Trophoblast cell (in vitro differentiated cells and primary cell): Measurements from ENCODE around the gene TMIGD1.
A peak's percentile ranks its signal among the peaks of the same experiment; 100 is the strongest.

Experiments
- DNase-seq, 2 donors: peaks; one replicate each; pipeline ENCODE4 v3.0.0-alpha.2; 2016
- H2AFZ ChIP-seq: 2 replicates; pipeline ENCODE4 v1.6.1; 2013; ENCODE audit warnings: low read length, moderate library complexity, mild to moderate bottlenecking; ENCODE audit not compliant: insufficient read depth, poor library complexity
- H2AK5ac ChIP-seq: 2 replicates; pipeline ENCODE4 v1.6.1; 2013; ENCODE audit warnings: mild to moderate bottlenecking, low read length
- H2BK120ac ChIP-seq: 2 replicates; pipeline ENCODE4 v1.6.1; 2013; ENCODE audit warnings: low read length, mild to moderate bottlenecking, moderate library complexity; ENCODE audit not compliant: insufficient read depth, poor library complexity
- H2BK12ac ChIP-seq: 2 replicates; pipeline ENCODE4 v1.6.1; 2013; ENCODE audit warnings: mild to moderate bottlenecking, low read length, moderate library complexity
- H2BK5ac ChIP-seq: 2 replicates; pipeline ENCODE4 v1.6.1; 2013; ENCODE audit warnings: low read length, low read depth, moderate library complexity, mild to moderate bottlenecking; ENCODE audit not compliant: poor library complexity
- H3K14ac ChIP-seq: 2 replicates; pipeline ENCODE4 v1.6.1; 2013; ENCODE audit warnings: mild to moderate bottlenecking, low read length
- H3K18ac ChIP-seq: 2 replicates; pipeline ENCODE4 v1.6.1; 2013; ENCODE audit warnings: mild to moderate bottlenecking, low read length
- H3K23ac ChIP-seq: 2 replicates; pipeline ENCODE4 v1.6.1; 2013; ENCODE audit warnings: low read length
- H3K27ac ChIP-seq: 2 replicates; pipeline ENCODE4 v1.5.1; 2013; ENCODE audit warnings: low read depth, mild to moderate bottlenecking, inconsistent platforms, low read length, moderate library complexity
- H3K27me3 ChIP-seq: 2 replicates; pipeline ENCODE4 v1.6.1; 2013; ENCODE audit warnings: inconsistent platforms, mild to moderate bottlenecking, low read length, moderate library complexity; ENCODE audit not compliant: insufficient read depth
- H3K36me3 ChIP-seq, 2 experiments: 1 replicate in 1 of 2; 2 replicates in 1 of 2; pipeline ENCODE4 v1.6.1; 2013; ENCODE audit warnings: low read length in 2 of 2, mild to moderate bottlenecking in 2 of 2, moderate library complexity in 1 of 2; ENCODE audit not compliant: insufficient read depth in 2 of 2, control insufficient read depth in 1 of 2
- H3K4ac ChIP-seq: 2 replicates; pipeline ENCODE4 v1.6.1; 2013; ENCODE audit warnings: low read depth, mild to moderate bottlenecking, low read length, moderate library complexity
- H3K4me1 ChIP-seq, 2 experiments: 1 replicate in 1 of 2; 2 replicates in 1 of 2; pipeline ENCODE4 v1.6.1; 2013; ENCODE audit warnings: low read length in 2 of 2, mild to moderate bottlenecking in 2 of 2, moderate library complexity in 1 of 2; ENCODE audit not compliant: insufficient read depth in 2 of 2, control insufficient read depth in 1 of 2
- H3K4me2 ChIP-seq: 2 replicates; pipeline ENCODE4 v1.6.1; 2013; ENCODE audit warnings: inconsistent platforms, mild to moderate bottlenecking, low read length, moderate library complexity
- H3K4me3 ChIP-seq: 2 replicates; pipeline ENCODE4 v1.5.1; 2013; ENCODE audit warnings: mild to moderate bottlenecking, low read depth, low read length, inconsistent platforms
- H3K79me1 ChIP-seq: one replicate; pipeline ENCODE4 v1.6.1; 2013; ENCODE audit warnings: low read length
- H3K79me2 ChIP-seq: 2 replicates; pipeline ENCODE4 v1.6.1; 2013; ENCODE audit warnings: low read length, mild to moderate bottlenecking; ENCODE audit not compliant: control insufficient read depth, insufficient read depth, poor library complexity
- H3K9ac ChIP-seq: 2 replicates; pipeline ENCODE4 v1.6.1; 2013; ENCODE audit warnings: mild to moderate bottlenecking, low read length
- H3K9me3 ChIP-seq: 2 replicates; pipeline ENCODE4 v1.6.1; 2013; ENCODE audit warnings: low read depth, mild to moderate bottlenecking, control low read depth, inconsistent platforms, low read length; ENCODE audit not compliant: insufficient read depth
- H4K12ac ChIP-seq: 2 replicates; pipeline ENCODE4 v1.6.1; 2013; ENCODE audit warnings: low read depth, mild to moderate bottlenecking, low read length, moderate library complexity
- H4K8ac ChIP-seq: 2 replicates; pipeline ENCODE4 v1.6.1; 2013; ENCODE audit warnings: low read depth, mild to moderate bottlenecking, low read length, moderate library complexity
- H4K91ac ChIP-seq: one replicate; pipeline ENCODE4 v1.6.1; 2013; ENCODE audit warnings: low read depth, mild to moderate bottlenecking, low read length, moderate library complexity
- whole genome bisulfite sequencing: extraction: QIAGEN DNeasy Blood & Tissue Kit; methylation state at CpG from one replicate; pipeline ENCODE4 v1.1.7; 2013; ENCODE audit warnings: missing lambda C conversion rate; ENCODE audit not compliant: insufficient read length, insufficient coverage; ENCODE audit errors: extremely low coverage; 5-methylcytosine and 5-hydroxymethylcytosine counted together

The TMIGD1 gene

DNA sequence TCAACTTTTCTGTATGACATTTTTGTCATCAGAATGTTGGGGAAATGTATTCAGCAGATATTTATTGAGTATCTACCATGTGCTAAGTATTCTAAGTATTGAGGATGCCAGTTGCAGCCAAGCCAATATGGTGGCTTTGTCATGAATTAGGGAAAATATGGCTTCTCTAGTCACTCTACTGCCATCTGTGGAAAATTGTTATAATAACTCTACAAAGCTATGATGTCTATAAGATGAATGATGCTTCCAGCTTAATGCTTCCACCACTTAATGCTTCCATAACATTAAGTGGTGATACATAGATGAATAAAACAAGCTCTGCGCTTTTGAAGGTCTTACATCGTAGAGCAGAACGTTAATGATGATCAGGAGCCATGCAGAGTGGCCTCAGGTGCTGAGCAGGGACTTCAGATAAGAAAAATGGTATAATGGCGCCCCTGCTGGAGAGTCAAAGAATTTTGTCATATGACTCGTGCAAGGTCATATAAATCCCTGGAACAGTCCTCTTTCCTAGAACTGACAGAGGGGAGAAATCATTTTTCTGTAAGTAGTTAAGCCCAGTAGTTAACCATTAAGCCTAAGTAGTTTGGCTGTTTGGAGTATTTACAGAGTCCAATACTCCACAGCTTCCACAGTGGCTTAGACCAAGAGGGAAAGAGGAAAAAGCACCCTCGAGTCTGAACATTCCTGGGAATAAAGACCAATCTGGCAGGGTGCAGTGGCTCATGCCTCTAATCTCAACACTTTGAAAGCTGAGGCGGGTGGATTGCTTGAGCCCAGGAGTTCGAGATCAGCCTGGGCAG, 2.7 kb upstream of the TMIGD1 start:
- no peak overlapping the region for H3K4me3 ChIP-seq
- H3K18ac ChIP-seq: no peak overlapping the region
- peak; percentile 52 to 79 for DNase-seq
- H2AK5ac ChIP-seq: peak overlapping the region; percentile 96
- H3K23ac ChIP-seq: no peak overlapping the region
- peaks cover 22% of the 10 kb centered on the region for H3K79me1 ChIP-seq
- peak overlapping the region; percentile 87 for H4K8ac ChIP-seq
- no peak overlapping the region for H3K9ac ChIP-seq
- peak overlapping the region; percentile 79 for H3K27ac ChIP-seq
- no peaks in the 10 kb centered on the region for H3K79me2 ChIP-seq
- H3K27me3 ChIP-seq: no peaks in the 10 kb centered on the region
- H3K4me2 ChIP-seq: no peak overlapping the region
- H3K4me1 ChIP-seq: peaks cover 16 to 19% of the 10 kb centered on the region in 2 experiments
- peak overlapping the region; percentile 93 for H2BK12ac ChIP-seq
- H3K36me3 ChIP-seq: no peaks in the 10 kb centered on the region
- WGBS: no CpG with 5 or more reads among the region's 8 CpGs
- no peak overlapping the region for H3K4ac ChIP-seq
- no peak overlapping the region for H2AFZ ChIP-seq
- H4K91ac ChIP-seq: peak overlapping the region; percentile 89
- H4K12ac ChIP-seq: peak overlapping the region; percentile 59
- no peak overlapping the region for H3K14ac ChIP-seq
- H3K9me3 ChIP-seq: no peaks in the 10 kb centered on the region
- H2BK5ac ChIP-seq: peak overlapping the region; percentile 79
- H2BK120ac ChIP-seq: peak overlapping the region; percentile 94

DNA sequence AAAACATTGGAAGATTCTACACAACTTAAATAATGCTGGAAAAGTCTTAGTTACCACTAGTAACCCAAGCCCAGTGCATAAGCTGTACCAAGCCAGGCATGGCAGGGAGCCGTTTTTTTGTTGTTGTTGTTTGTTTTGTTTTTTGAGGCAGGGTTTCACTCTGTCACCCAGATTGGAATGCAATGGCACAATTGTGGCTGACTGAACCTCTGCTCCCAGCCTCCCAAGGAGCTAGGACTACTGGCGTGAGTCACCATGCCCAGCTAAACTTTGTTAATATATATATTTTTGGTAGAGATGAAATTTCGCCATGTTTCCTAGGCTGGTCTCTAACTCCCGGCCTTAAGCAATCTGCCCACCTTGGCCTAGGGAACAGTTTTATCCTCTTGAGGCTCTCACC, 564 bp upstream of the TMIGD1 start:
- Histone ChIP-seq H3K9ac (no peak overlapping the region), H3K9me3 (no peaks in the 10 kb centered on the region), H3K14ac (no peak overlapping the region), H2BK12ac (peak overlapping the region; percentile 17), H3K4ac (no peak overlapping the region), H3K4me1 (peaks cover 10 to 13% of the 10 kb centered on the region in 2 experiments), H4K8ac (no peak overlapping the region), H3K27ac (no peak overlapping the region), H2BK5ac (no peak overlapping the region), H3K4me3 (no peak overlapping the region), H2AK5ac (no peak overlapping the region), H4K91ac (no peak overlapping the region), H3K79me2 (no peaks in the 10 kb centered on the region), H3K4me2 (no peak overlapping the region), H3K18ac (no peak overlapping the region), H3K27me3 (no peaks in the 10 kb centered on the region), H3K23ac (no peak overlapping the region), H2BK120ac (no peak overlapping the region), H3K79me1 (peaks cover 11% of the 10 kb centered on the region), H3K36me3 (no peaks in the 10 kb centered on the region), H4K12ac (no peak overlapping the region), H2AFZ (no peak overlapping the region)
- peak in 1 of 2 donors; percentile 7 for DNase-seq
- no CpG with 5 or more reads among the region's 4 CpGs for WGBS

DNA sequence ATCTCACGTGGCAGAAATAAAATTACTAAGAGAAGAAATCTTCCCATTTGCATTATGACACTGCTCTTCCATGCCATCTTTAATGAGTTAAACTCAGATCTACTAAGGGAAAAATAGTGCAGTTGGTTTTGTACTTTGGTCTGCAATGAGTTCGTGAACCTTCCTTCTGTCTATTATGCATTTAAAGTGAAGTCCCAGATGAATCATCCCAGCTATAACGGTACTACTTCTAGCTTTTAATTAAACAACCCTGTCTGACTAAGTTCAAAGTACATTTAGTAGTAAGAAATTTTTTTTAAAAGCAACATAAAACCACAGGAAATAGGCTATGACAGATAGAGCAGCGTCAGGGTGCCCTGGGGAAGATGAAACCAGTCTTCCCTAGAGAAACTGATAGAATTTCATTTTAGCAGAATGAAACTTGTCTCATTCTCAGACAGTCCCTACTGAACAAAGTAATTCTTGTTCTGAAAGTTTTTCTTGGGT, 1.8 kb downstream of the TMIGD1 start:
- no peak overlapping the region for H4K8ac ChIP-seq
- H3K79me2 ChIP-seq: no peaks in the 10 kb centered on the region
- H3K18ac ChIP-seq: no peak overlapping the region
- no peak overlapping the region for H3K4me3 ChIP-seq
- H2BK120ac ChIP-seq: no peak overlapping the region
- H3K4ac ChIP-seq: no peak overlapping the region
- no peaks in the 10 kb centered on the region for H3K36me3 ChIP-seq
- no peak overlapping the region for H2BK12ac ChIP-seq
- WGBS: no CpG with 5 or more reads among the region's 4 CpGs
- H3K14ac ChIP-seq: no peak overlapping the region
- no peak for DNase-seq
- no peak overlapping the region for H2AFZ ChIP-seq
- no peaks in the 10 kb centered on the region for H3K9me3 ChIP-seq
- H3K4me2 ChIP-seq: no peak overlapping the region
- H4K91ac ChIP-seq: no peak overlapping the region
- H3K27ac ChIP-seq: no peak overlapping the region
- peaks cover 3% of the 10 kb centered on the region in 2 experiments for H3K4me1 ChIP-seq
- H3K79me1 ChIP-seq: peaks cover 3% of the 10 kb centered on the region
- no peak overlapping the region for H2AK5ac ChIP-seq
- no peak overlapping the region for H3K9ac ChIP-seq
- H4K12ac ChIP-seq: no peak overlapping the region
- H3K27me3 ChIP-seq: no peaks in the 10 kb centered on the region
- no peak overlapping the region for H2BK5ac ChIP-seq
- no peak overlapping the region for H3K23ac ChIP-seq

DNA sequence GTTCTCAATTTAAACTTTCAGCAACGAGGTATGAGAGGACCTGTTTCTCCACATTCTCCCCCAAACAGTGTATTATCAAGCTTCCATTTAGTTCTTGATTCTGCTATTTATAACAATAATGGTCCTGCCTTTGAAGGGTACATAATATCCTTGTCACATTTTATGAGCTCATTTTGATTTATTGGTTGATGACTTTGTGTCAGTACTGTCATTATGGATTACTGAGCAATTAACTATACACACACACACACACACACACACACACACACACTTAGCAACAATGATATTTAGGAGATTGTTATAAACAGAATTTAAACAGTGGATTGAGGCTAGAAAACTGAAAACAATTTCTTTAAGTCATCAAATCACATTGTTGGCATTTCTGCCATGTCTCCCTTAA, 7.0 kb downstream of the TMIGD1 start:
- Histone ChIP-seq H3K9me3 (no peaks in the 10 kb centered on the region), H2BK12ac (no peak overlapping the region), H3K23ac (no peak overlapping the region), H3K4me2 (no peak overlapping the region), H3K14ac (no peak overlapping the region), H2BK5ac (no peak overlapping the region), H3K79me2 (no peaks in the 10 kb centered on the region), H2AFZ (no peak overlapping the region), H3K4me1 (no peaks in the 10 kb centered on the region), H2BK120ac (no peak overlapping the region), H3K4ac (no peak overlapping the region), H3K36me3 (no peaks in the 10 kb centered on the region), H3K9ac (no peak overlapping the region), H2AK5ac (no peak overlapping the region), H3K4me3 (no peak overlapping the region), H3K79me1 (no peaks in the 10 kb centered on the region), H4K12ac (no peak overlapping the region), H4K8ac (no peak overlapping the region), H3K18ac (no peak overlapping the region), H3K27ac (no peak overlapping the region), H4K91ac (no peak overlapping the region), H3K27me3 (no peaks in the 10 kb centered on the region)
- no CpG with 5 or more reads among the region's 1 CpG for WGBS
- DNase-seq: no peak
